Measurements from ENCODE around the gene SLC24A3. TPM values are rescaled to one million over a fixed set of nuclear protein-coding genes. Genes with fewer than 3 reads are reported as not detected.

Gene SLC24A3
- total and polyA plus RNA-seq, 7 donors, result 0.92 to 20.8 (median 13.5) TPM

DNA sequence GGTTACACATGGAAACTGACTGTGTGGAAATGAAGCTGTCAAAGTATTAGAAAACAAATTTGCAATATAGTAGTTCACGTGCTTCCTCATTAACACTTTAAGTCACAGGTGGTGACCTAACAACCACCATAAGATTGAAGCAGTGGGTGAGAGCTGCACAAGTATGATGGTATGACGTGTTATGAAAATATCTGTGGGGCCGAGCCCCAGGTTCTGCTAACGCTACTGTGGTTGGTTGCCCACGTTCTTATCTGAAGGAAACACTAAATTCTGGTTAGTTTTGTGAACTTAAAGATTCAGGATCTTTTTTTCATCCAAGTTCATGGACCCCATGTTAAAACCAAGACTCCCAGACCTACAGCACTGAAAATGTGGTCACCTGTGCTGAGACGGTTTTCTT lies 302.6 kb downstream of the SLC24A3 start:
- no peaks in the 10 kb centered on the region for H3K9me3 ChIP-seq
- H3K4me1 ChIP-seq, result no peaks in the 10 kb centered on the region
- intact Hi-C loops (cut with DNase I), result no loop called here
- no peaks in the 10 kb centered on the region for H3K27me3 ChIP-seq
- 63 to 90% methylated on average over 6 of the region's 6 CpGs for WGBS, 2 donors
- TF ChIP-seq POLR2AphosphoS5 (IDR thresholded peaks at IDR 0.05) (no peak), POLR2A (IDR thresholded peaks at IDR 0.05) (no peak), EP300 (IDR thresholded peaks at IDR 0.05) (no peak)
- TF ChIP-seq, protein P1, sequence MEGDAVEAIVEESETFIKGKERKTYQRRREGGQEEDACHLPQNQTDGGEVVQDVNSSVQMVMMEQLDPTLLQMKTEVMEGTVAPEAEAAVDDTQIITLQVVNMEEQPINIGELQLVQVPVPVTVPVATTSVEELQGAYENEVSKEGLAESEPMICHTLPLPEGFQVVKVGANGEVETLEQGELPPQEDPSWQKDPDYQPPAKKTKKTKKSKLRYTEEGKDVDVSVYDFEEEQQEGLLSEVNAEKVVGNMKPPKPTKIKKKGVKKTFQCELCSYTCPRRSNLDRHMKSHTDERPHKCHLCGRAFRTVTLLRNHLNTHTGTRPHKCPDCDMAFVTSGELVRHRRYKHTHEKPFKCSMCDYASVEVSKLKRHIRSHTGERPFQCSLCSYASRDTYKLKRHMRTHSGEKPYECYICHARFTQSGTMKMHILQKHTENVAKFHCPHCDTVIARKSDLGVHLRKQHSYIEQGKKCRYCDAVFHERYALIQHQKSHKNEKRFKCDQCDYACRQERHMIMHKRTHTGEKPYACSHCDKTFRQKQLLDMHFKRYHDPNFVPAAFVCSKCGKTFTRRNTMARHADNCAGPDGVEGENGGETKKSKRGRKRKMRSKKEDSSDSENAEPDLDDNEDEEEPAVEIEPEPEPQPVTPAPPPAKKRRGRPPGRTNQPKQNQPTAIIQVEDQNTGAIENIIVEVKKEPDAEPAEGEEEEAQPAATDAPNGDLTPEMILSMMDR (IDR thresholded peaks at IDR 0.05), result no peak
- H3K36me3 ChIP-seq, result no peaks in the 10 kb centered on the region
- no peak overlapping the region for H3K27ac ChIP-seq
- H3K4me3 ChIP-seq, result no peak overlapping the region
- no peak for DNase-seq

- 45 to 85% methylated on average over 1 of the region's 1 CpG for WGBS, 2 donors
- TF ChIP-seq EP300 (IDR thresholded peaks at IDR 0.05) (no peak), POLR2AphosphoS5 (IDR thresholded peaks at IDR 0.05) (no peak), POLR2A (IDR thresholded peaks at IDR 0.05) (no peak)
- TF ChIP-seq, protein P1 (IDR thresholded peaks at IDR 0.05), result no peak
- Histone ChIP-seq H3K27ac (no peak overlapping the region), H3K9me3 (no peaks in the 10 kb centered on the region), H3K4me3 (no peak overlapping the region), H3K27me3 (no peaks in the 10 kb centered on the region), H3K4me1 (no peaks in the 10 kb centered on the region), H3K36me3 (no peaks in the 10 kb centered on the region)
- no peak for DNase-seq
- intact Hi-C loops (cut with DNase I), result no loop called here
These were observed 307.0 kb downstream of the SLC24A3 start for GRCh38 chr20:19519466-19519865.

DNA sequence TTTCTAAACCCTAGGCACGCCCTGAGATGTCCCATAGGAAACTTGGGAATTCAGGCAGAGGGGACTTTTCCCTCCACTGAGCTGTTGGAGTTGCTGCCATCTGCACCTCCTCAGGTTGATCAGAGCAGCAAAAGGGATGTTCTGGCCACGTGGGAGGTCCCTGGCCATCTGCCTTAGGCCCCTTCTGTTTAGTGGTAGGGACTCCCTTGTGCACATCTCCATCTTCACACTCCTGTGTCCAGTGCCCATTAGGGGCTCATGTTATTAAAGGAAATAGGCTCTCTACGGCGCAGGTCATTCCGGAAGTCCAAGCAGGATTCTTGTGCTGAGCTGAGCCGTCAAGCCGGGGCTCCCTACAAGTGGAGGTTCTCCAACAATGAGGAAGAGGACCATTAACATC lies 307.8 kb downstream of the SLC24A3 start:
- Histone ChIP-seq H3K36me3 (no peaks in the 10 kb centered on the region), H3K27ac (no peak overlapping the region), H3K9me3 (no peaks in the 10 kb centered on the region), H3K4me3 (no peak overlapping the region), H3K4me1 (no peaks in the 10 kb centered on the region), H3K27me3 (no peaks in the 10 kb centered on the region)
- TF ChIP-seq, protein P1 (IDR thresholded peaks at IDR 0.05), result no peak
- TF ChIP-seq POLR2AphosphoS5 (IDR thresholded peaks at IDR 0.05) (no peak), EP300 (IDR thresholded peaks at IDR 0.05) (no peak), POLR2A (IDR thresholded peaks at IDR 0.05) (no peak)
- intact Hi-C loops (cut with DNase I), result no loop called here
- 88 to 91% methylated on average over 7 of the region's 7 CpGs for WGBS, 2 donors
- DNase-seq, result no peak

- intact Hi-C loops (cut with DNase I), result no loop called here
These were observed 309.8 kb downstream of the SLC24A3 start for GRCh38 chr20:19522071-19522801.

More at GRCh38 chr20:19522071-19522801, 309.8 kb downstream of the SLC24A3 start:
- Histone ChIP-seq H3K27me3 (no peaks in the 10 kb centered on the region), H3K27ac (no peak overlapping the region), H3K36me3 (no peaks in the 10 kb centered on the region), H3K4me1 (no peaks in the 10 kb centered on the region), H3K4me3 (no peak overlapping the region), H3K9me3 (no peaks in the 10 kb centered on the region)
- WGBS, 2 donors, result 67 to 85% methylated on average over 9 of the region's 9 CpGs
- no peak for DNase-seq
- TF ChIP-seq, protein P1 (IDR thresholded peaks at IDR 0.05), result no peak
- TF ChIP-seq EP300 (IDR thresholded peaks at IDR 0.05) (no peak), POLR2AphosphoS5 (IDR thresholded peaks at IDR 0.05) (no peak), POLR2A (IDR thresholded peaks at IDR 0.05) (no peak)

All from sigmoid colon (tissue), 7 donors.